ENCODE data around the gene BTBD2.
"Not testable (repeated sequence)": the region's sequence is repeated elsewhere in the genome, so short reads cannot be mapped to it uniquely, and the experiment has no call there.

Gene BTBD2

GRCh38 chr19:2040647-2041432 lies 25.3 kb upstream of the BTBD2 start:
- DNase-seq, result no peak

GRCh38 chr19:2039959-2040646 lies 24.6 kb upstream of the BTBD2 start:
- DNase-seq, result no peak

GRCh38 chr19:2039089-2039958 lies 23.8 kb upstream of the BTBD2 start:
- DNase-seq, result no peak

- DNase-seq, result no peak
These were observed 23.0 kb upstream of the BTBD2 start for GRCh38 chr19:2038284-2039088.

GRCh38 chr19:2037651-2038255 lies 22.2 kb upstream of the BTBD2 start:
- no peak for DNase-seq

- DNase-seq, result no peak
These were observed 20.9 kb upstream of the BTBD2 start for GRCh38 chr19:2036424-2036823.

- no peak for DNase-seq
These were observed 20.1 kb upstream of the BTBD2 start for GRCh38 chr19:2035590-2035991.

- DNase-seq, result peak in 1 of 51 donors; percentile 27
These were observed 19.4 kb upstream of the BTBD2 start for GRCh38 chr19:2034729-2035589.

- DNase-seq, result not testable (repeated sequence)
These were observed 18.7 kb upstream of the BTBD2 start for GRCh38 chr19:2034253-2034652.

GRCh38 chr19:2033825-2034159 lies 18.3 kb upstream of the BTBD2 start:
- no peak for DNase-seq

- no peak for DNase-seq
These were observed 17.8 kb upstream of the BTBD2 start for GRCh38 chr19:2033115-2033824.

- DNase-seq, result peak; percentile 46 to 98 (median 92)
These were observed 16.9 kb upstream of the BTBD2 start for GRCh38 chr19:2032296-2032941.

GRCh38 chr19:2027361-2027760 lies 11.8 kb upstream of the BTBD2 start:
- no peak for DNase-seq

GRCh38 chr19:2026770-2027169 lies 11.3 kb upstream of the BTBD2 start:
- DNase-seq, result no peak

- no peak for DNase-seq
These were observed 6.8 kb upstream of the BTBD2 start for GRCh38 chr19:2022289-2022688.

- DNase-seq, result no peak
These were observed 6.1 kb upstream of the BTBD2 start for GRCh38 chr19:2021453-2022140.

- no peak for DNase-seq
These were observed 3.2 kb upstream of the BTBD2 start for GRCh38 chr19:2018752-2019151.

Data from hypothalamus (tissue), 51 donors.